HUDEP-2 (cell line): ENCODE data around the gene UST.
"Not testable (repeated sequence)": the region's sequence is repeated elsewhere in the genome, so short reads cannot be mapped to it uniquely, and the experiment has no call there.

Source experiments
- DNase-seq, 76 experiments: peaks; one replicate each; lab custom pipeline; 2025; ENCODE audit not compliant: unreplicated experiment in 76 of 76; lab: John Stamatoyannopoulos, UW

Gene UST

DNA sequence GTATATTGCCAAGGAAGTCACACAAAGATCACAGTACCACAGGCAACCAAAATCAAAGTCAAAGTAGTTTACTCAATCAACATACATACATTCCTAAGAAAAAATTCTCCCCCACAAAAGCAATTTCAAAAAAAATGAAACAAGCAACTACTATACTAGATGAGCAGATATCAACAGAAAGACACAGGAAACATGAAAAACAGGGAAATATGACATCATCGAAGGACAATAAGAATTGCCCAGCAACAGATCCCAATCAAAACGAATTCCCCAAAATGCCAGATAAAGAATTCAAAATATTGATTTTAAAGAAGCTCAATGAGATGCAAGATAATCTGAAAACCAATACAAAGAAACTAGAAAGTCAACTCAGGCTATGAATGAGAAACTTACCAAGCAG, 351.0 kb downstream of the UST start:
- DNase-seq: no peak

DNA sequence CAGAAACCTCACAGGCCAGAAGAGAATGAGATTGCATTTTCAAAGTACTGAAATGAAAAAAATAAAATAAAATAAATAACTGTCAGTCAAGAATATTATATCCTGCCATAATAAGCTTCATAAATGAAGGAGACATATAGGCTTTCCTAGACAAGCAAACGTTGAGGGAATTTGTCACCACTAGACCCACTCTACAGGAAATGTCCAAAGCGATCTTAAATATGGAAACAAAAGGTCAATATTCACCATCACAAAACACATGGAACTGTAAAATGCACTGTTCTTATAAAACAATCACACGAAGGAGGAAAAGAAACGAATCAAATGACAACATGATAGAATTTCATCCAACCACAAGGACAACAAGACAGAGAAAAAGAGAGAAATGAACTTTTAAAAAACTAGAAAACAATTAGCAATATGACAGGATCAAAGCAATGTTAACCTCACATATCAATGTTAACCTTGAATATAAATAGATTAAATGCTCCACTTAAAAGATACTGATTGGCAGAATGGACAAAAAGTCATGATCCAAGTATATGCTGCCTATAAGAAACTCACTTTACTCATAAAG, 352.0 kb downstream of the UST start:
- DNase-seq: no peak

DNA sequence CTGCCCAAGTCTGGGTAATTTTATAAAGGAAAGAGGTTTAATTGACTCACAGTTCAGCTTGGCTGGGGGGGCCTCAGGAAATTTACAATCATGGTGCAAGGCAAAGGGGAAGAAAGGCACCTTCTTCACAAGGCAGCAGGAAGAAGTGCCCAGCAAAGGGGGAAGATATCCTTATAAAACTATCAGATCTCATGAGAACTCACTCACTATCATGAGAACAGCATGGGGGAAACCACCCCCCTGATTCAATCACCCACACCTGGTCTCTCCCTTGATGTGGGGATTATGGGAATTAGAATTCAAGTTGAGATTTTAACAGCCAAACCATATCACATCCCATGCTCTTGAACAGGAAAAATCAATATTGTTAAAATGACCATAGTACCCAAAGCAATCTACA, 355.5 kb downstream of the UST start:
- no peak for DNase-seq

DNA sequence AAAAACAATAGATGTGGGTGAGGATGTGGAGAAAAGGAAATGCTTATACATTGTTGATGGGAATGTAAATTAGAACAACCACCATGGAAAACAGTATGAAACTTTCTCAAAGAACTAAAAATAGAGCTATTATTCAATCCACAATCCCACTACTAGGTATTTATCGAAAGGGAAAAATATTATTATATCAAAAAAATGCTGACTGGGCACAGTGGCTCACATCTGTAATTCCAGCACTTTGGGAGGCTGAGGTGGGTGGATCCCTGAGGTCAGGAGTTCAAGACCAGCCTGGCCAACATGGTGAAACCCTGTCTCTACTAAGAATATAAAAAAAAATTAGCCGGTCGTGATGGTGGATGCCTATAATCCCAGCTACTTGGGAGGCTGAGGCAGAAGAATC, 357.1 kb downstream of the UST start:
- not testable (repeated sequence) for DNase-seq

DNA sequence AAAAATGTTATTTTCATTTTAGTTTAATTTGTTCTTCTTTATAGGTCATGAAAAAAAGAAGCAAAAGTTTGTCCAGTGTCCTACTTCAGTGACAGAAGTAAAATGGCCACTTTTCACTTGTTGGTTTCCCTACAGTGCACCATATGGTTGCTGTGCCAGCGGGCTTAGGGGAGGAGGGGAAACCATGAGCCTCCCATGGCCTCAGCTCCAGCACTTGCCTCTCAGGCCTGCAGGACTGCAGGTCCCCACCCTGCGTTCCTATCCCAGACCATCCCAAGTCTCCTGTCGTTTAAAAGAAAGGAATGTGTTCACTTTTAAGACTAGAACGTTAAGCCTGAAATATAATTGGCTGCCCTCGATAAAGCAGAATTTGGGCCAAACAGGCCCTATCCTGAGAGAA, 360.7 kb downstream of the UST start:
- DNase-seq: no peak

DNA sequence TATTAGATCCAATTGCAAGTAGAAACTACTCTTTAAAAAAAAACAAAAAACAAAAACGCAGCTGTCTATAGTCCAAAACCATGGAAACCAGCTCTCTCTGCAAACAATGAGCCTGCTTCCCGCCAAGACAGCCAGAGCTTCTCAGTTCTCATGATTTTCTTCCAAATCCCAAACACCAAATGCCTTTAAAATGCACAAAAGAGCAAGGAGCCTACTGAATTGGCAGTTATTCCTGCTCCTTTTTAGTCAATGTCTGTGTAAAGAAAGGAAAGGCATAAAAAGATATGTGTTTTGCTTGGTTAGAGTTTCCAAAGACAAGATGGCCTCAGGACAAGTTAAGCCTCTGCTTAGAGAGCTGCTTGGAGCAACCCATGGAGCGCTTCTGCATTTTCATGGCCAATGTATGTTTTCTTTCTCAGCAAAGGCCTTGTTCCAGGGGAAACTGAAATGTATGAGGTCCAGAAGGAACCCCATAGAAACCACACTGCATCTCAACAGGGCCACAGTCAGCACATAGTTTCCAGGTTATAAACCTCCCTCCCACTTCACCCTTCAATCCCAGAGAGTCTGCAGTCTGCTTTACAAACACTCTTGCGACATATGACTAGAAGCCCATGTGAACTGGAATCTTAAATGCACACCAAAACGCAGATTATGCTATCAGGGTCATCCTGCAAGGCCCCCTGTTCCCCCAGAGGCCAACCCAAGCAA, 361.4 kb downstream of the UST start:
- DNase-seq: no peak

DNA sequence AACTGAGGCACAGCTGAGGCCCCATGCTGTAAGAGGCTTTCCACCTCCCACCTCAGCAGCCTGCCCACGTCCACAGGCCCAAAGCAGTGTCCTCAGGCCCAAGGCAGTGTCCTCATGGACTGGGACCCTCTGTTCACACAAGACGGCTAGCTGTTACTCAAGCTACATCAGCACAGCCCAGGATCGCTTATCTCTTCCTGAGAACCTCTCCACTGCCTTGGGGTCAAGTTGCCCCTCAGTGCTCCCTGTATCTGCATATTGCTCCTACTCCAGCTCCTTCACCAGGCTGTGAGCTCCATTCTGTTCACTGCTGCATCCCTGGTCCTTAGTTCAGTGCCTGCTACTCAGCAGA, 361.9 kb downstream of the UST start:
- no peak for DNase-seq

DNA sequence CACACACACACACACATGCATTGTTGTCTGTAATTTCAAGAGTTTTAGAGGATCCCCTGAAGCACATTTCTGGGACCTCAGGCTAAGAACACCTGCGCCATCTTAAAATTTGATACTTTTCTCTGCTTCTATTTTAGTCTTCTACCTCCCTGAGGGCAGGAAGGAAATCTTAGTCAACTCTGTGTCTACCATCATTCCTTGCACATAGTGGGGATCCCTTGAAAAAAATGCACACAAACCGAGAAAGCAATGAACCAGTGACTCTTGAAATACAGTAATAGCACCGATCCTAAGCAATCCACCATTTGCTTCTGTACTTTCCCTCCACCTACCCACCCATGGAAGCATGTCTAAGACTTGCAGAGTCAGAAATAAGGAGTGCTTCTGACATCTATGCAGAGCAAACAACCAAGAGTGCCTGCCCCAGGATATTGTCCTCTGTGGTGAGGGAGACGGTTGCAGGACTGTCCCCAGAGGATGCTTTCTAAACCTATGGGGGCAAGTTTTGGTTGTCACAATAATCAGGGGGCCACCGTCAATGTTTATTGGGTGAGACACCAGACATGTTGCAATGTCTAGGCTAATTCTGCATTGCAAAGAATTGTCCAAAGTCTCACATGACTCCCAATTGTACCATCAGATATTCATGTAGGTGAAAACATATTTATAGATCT, 362.7 kb downstream of the UST start:
- no peak for DNase-seq

DNA sequence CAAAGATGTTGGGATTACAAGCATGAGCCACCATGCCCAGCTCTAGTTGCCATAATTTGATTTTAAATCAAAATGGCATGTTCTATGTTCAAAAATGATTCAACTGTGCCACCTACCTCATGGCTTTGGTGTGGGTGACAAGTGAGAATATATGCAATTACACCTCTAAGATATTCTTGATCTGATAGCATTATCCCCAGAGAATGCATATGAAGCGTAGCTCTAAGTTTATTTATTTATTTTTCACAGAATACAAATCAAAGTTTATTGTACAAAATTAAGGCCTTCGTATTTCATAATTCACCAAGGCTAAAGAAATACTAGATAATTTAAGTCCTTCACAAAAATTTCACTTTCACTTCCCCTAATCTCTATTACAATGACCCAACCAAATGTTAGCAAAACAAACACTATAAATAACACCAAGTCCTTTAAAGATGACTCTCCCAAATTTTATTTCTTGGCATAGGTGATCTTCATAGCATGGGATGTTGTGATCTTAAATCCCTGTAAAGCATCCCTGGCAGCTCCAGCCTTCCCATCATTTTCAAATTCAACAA, 364.8 kb downstream of the UST start:
- no peak for DNase-seq

DNA sequence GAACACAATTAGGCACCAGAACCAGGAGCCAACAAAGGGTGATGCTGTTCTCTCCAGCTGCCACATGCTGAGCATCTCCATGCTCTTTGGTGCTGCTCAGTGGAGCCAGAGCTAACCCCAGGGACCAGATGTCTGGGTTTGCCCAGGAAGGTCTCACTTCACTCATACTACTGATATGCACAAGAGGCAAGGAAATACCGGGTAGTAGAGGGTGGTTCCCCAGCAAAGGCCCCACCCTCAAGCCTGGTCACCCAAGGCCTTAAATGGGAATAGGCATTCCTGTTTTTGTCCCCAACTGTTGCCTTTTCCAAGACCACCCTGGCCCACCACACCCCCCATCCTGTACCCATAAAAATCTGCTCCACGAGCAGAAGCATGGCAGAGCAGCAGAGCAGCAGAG, 366.1 kb downstream of the UST start:
- DNase-seq: no peak

DNA sequence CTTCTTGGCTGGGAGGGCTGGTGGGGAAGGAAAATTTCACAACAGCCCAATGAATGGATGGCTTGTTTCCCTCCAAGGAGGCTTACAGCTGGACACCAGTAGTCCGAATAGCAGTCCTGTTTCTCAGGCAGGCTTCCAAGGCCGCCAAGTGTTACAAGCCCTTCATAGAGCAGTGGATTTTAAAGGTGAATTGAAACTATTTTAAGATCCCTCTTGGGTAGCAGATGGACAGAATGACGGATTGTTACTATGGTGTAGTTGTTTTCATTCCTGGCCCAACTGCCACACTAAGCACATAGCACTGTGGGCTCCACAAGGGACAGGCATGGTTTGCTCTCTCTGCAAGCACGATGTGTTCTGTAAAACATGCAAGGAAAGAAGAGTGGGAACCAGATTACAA, 367.3 kb downstream of the UST start:
- no peak for DNase-seq

DNA sequence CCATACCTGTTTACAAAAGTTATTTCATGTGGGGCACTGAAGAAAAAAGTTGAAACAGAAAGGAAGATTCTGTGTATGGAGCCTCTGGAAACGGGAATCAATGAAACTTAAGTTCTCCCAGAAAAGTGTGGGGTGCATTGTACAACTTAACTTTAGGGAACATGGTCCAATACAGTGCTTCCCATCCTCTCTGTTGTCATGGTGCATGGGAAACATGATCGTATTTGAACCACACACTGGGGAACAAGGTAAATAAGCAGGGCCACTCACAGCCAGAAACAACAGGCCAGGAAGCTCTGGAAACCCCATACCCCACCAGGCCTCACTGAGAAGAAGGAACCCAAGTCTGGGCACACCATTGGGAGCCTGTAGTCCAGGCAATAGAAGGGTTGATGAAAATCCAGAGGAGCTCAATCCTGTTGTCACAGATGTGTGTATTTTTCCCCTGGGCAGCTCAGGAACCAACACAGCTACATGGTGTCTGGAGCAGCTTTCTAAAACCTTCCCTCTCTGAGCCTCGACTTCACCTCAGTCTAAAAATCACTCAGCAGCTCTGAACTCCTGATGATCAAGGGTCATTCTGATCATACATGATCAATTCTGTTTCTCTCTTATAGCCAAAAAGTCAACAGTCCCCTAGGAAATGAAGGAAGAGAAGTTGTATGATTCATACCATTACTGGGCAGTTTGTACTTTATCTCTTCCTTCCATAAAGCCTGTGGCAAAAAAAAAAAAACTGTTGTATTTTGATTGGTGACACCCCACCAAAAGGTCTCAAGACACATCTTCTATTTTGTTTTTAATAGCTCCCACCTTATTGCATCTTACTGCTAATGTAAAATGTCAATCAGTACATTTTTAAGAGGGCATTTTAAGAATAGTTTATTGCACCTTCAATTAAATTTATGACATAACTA, 372.2 kb downstream of the UST start:
- DNase-seq: peak in 31 of 76 experiments; percentile 12 to 74 (median 36)

DNA sequence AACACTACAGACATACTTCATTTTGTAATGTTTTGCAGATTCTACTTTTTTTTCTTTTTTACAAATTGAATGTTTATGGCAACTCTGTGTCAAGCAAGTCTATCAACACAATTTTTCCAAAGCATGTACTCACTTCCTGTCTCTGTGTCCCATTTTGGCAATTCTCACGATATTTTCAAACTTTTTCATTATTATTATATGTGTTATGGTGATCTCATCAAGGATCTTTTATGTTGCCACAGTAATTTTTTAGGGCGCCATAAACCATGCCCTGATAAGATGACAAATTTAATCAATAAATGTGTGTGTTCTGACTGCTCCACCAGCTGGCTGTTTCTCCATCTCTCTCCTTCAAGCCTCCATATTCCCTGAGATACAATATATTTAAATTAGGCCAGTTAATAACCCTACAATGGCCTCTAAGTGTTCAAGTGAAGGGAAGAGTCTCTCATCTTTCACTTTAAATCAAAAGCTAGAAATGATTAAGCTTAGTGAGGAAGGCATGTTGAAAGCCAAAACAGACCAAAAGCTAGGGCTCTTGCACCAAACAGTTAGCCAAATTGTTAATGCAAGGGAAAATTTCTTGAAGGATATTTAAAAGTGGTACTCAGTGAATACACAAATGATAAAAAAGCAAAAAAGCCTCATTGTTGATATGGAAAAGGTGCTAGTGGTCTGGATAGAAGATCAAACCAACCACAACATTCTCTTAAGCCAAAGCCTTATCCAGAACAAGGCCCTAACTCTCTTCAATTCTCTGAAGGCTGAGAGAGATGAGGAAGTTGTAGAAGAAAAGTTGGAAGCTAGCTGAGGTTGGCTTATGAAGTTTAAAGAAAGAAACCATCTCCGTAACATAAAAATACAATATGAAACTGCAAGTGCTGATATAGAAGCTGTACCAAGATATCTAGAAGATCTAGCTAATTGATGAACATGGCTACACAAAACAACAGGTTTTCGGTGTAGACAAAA, 376.3 kb downstream of the UST start:
- DNase-seq: no peak

DNA sequence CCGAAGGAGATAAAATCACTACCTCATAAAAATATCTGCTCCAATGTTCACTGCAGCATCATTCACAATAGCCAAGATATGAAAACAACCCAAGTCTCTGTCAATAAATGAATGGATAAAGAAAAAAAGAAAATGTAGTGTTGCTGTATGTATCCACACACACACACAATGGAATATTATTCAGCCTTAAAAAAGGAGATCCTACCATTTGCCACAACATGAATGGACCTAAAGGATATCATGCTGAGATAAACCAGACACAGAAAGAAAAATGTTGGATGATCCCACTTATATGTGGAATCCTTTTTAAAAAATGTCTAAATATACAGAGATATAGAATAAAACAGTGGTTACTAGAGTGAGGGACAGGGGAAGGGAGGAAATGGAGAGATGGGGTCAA, 378.5 kb downstream of the UST start:
- no peak for DNase-seq
